PFSK-1 (cell line): ENCODE results near the gene TAF10.

Experiments
- FOXP2 ChIP-seq: optimal IDR thresholded peaks from 2 replicates; pipeline ENCODE3; 2011; ENCODE audit warnings: borderline replicate concordance, control low read depth, inconsistent platforms; ENCODE audit not compliant: insufficient read depth; ENCODE audit errors: extremely low read length, extremely low read depth
- POLR2AphosphoS5 ChIP-seq: IDR thresholded peaks from 2 replicates; pipeline ENCODE4 v1.6.1; 2012; ENCODE audit warnings: low read depth, mild to moderate bottlenecking, control low read depth, low read length, moderate library complexity
- SIN3A ChIP-seq: IDR thresholded peaks from 2 replicates; pipeline ENCODE4 v1.6.1; 2012; ENCODE audit warnings: mild to moderate bottlenecking, low read length, moderate library complexity, borderline replicate concordance; ENCODE audit not compliant: insufficient read depth
- TAF1 ChIP-seq: IDR thresholded peaks from 2 replicates; pipeline ENCODE4 v1.6.1; 2012; ENCODE audit warnings: low read length, control low read depth, borderline replicate concordance; ENCODE audit not compliant: insufficient read depth
- TF ChIP-seq, protein P1 (sequence below), 2 experiments: IDR thresholded peaks; 2 replicates each; pipeline versions ENCODE4 v1.6.1 to v1.8.0; 2011 to 2012; ENCODE audit warnings: low read depth in 2 of 2, low read length in 2 of 2, control low read depth in 1 of 2, inconsistent platforms in 1 of 2, mild to moderate bottlenecking in 1 of 2, moderate library complexity in 1 of 2; ENCODE audit not compliant: insufficient read depth in 1 of 2

Gene TAF10

DNA sequence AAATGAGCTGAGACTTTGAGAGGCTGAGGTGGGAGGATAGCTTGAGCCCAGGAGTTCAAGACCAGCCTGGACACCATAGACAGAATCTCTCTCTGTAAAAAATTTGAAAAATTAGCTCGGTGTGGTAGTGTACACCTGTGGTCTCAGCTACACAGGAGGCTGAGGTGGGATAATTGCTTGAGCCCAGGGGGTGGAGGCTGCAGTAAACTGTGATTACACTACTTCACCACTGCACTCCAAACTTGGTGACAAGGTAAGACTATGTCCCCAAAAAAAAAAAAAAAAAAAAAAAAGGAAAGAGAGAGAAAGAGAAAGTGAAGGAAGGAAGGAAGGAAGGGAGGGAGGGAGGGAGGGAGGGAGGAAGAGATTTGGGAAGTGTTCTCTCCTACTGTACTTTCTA, 33.9 kb downstream of the TAF10 start:
- TF ChIP-seq SIN3A (no peak), POLR2AphosphoS5 (no peak), TAF1 (no peak), FOXP2 (no peak)
- TF ChIP-seq, protein P1, sequence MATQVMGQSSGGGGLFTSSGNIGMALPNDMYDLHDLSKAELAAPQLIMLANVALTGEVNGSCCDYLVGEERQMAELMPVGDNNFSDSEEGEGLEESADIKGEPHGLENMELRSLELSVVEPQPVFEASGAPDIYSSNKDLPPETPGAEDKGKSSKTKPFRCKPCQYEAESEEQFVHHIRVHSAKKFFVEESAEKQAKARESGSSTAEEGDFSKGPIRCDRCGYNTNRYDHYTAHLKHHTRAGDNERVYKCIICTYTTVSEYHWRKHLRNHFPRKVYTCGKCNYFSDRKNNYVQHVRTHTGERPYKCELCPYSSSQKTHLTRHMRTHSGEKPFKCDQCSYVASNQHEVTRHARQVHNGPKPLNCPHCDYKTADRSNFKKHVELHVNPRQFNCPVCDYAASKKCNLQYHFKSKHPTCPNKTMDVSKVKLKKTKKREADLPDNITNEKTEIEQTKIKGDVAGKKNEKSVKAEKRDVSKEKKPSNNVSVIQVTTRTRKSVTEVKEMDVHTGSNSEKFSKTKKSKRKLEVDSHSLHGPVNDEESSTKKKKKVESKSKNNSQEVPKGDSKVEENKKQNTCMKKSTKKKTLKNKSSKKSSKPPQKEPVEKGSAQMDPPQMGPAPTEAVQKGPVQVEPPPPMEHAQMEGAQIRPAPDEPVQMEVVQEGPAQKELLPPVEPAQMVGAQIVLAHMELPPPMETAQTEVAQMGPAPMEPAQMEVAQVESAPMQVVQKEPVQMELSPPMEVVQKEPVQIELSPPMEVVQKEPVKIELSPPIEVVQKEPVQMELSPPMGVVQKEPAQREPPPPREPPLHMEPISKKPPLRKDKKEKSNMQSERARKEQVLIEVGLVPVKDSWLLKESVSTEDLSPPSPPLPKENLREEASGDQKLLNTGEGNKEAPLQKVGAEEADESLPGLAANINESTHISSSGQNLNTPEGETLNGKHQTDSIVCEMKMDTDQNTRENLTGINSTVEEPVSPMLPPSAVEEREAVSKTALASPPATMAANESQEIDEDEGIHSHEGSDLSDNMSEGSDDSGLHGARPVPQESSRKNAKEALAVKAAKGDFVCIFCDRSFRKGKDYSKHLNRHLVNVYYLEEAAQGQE (IDR thresholded peaks at IDR 0.05; ENCODE audit: insufficient read depth in 1 of 2, low read depth in 2 of 2, low read length in 2 of 2), result no peak

- TF ChIP-seq FOXP2 (no peak), TAF1 (no peak), POLR2AphosphoS5 (no peak), SIN3A (no peak)
- TF ChIP-seq, protein P1 (IDR thresholded peaks at IDR 0.05; ENCODE audit: insufficient read depth in 1 of 2, low read depth in 2 of 2, low read length in 2 of 2), result no peak
Observed at GRCh38 chr11:6576471-6577373, 35.3 kb downstream of the TAF10 start.

GRCh38 chr11:6574816-6575715, 37.0 kb downstream of the TAF10 start:
- TF ChIP-seq, protein P1 (IDR thresholded peaks at IDR 0.05; ENCODE audit: insufficient read depth in 1 of 2, low read depth in 2 of 2, low read length in 2 of 2), result no peak
- TF ChIP-seq SIN3A, result no peak
- no peak for TF ChIP-seq TAF1
- no peak for TF ChIP-seq POLR2AphosphoS5
- TF ChIP-seq FOXP2, result no peak

GRCh38 chr11:6572215-6572614, 39.8 kb downstream of the TAF10 start:
- TF ChIP-seq, protein P1 (IDR thresholded peaks at IDR 0.05; ENCODE audit: insufficient read depth in 1 of 2, low read depth in 2 of 2, low read length in 2 of 2), result no peak
- no peak for TF ChIP-seq TAF1
- no peak for TF ChIP-seq FOXP2
- no peak for TF ChIP-seq POLR2AphosphoS5
- TF ChIP-seq SIN3A, result no peak
